Measurements from ENCODE around the gene RAB20.

GRCh38 chr13:110560601-110561343 is 750 bp downstream of the RAB20 start:
- TF ChIP-seq CTCF (IDR thresholded peaks at IDR 0.05) (no peak), POLR2A (IDR thresholded peaks at IDR 0.05) (no peak), EP300 (IDR thresholded peaks at IDR 0.05) (no peak), POLR2AphosphoS5 (IDR thresholded peaks at IDR 0.05) (peak; percentile 73)
